Neural cell (in vitro differentiated cells): ENCODE measurements around the gene PAK3.

Experiments used
- CTCF ChIP-seq: fragments of 450-650 bp; IDR thresholded peaks from 2 replicates; pipeline ENCODE4 v1.5.1; 2014; ENCODE audit warnings: antibody characterized with exemption, mild to moderate bottlenecking, moderate library complexity; ENCODE audit not compliant: poor library complexity, severe bottlenecking
- EP300 ChIP-seq: fragments of 450-650 bp; conservative IDR thresholded peaks from 2 replicates; pipeline ENCODE4 v1.6.1; 2014; ENCODE audit warnings: antibody characterized with exemption, mild to moderate bottlenecking, moderate library complexity; ENCODE audit not compliant: poor library complexity, severe bottlenecking
- MXI1 ChIP-seq: fragments of 450-650 bp; conservative IDR thresholded peaks from 2 replicates; pipeline ENCODE4 v1.6.1; 2014; ENCODE audit warnings: antibody characterized with exemption, mild to moderate bottlenecking; ENCODE audit not compliant: poor library complexity, severe bottlenecking
- RAD21 ChIP-seq: fragments of 450-650 bp; conservative IDR thresholded peaks from 2 replicates; pipeline ENCODE4 v1.6.1; 2014; ENCODE audit warnings: antibody characterized with exemption, mild to moderate bottlenecking, moderate library complexity

- TF ChIP-seq MXI1 (no peak), RAD21 (no peak), CTCF (no peak), EP300 (no peak)
Measured at GRCh38 chrX:111101580-111101979, 5.6 kb downstream of the PAK3 start.
